OCI-LY3 (cell line): Measurements from ENCODE around the gene LRRN2.

Experiments
- H2AFZ ChIP-seq: fragments of 200-600, 300-600 bp; shearing (Covaris generic); 2 replicates; pipeline ENCODE4 v1.6.0; 2014; ENCODE audit warnings: antibody characterized with exemption, low read depth, low read length
- H3K27ac ChIP-seq: fragments of 200-600, 300-600 bp; sonication (generic); 2 replicates; pipeline ENCODE4 v1.5.1; 2014; ENCODE audit warnings: mild to moderate bottlenecking, low read length, moderate library complexity, mixed read lengths
- H3K27me3 ChIP-seq: fragments of 200-600, 300-600 bp; sonication (generic); 2 replicates; pipeline ENCODE4 v1.6.1; 2014; ENCODE audit warnings: low read depth, low read length, mixed read lengths
- H3K36me3 ChIP-seq: fragments of 200-600, 300-600 bp; sonication (generic); replicated peaks from 2 replicates; pipeline ENCODE3; 2014; ENCODE audit warnings: low read depth, low read length, mixed read lengths
- H3K4me1 ChIP-seq: fragments of 300-600, 200-600 bp; sonication (generic); 2 replicates; pipeline ENCODE4 v1.6.1; 2014; ENCODE audit warnings: low read length, mixed read lengths
- H3K4me2 ChIP-seq: fragments of 200-600, 300-600 bp; sonication (generic); 2 replicates; pipeline ENCODE4 v1.6.1; 2014; ENCODE audit warnings: low read length, mixed read lengths
- H3K4me3 ChIP-seq: fragments of 300-600, 200-600 bp; sonication (generic); 2 replicates; pipeline ENCODE4 v1.5.1; 2014; ENCODE audit warnings: antibody characterized with exemption, mild to moderate bottlenecking, low read length, moderate library complexity
- H3K79me2 ChIP-seq: fragments of 300-600, 200-600 bp; shearing (Covaris generic); 2 replicates; pipeline ENCODE4 v1.6.1; 2014; ENCODE audit warnings: mild to moderate bottlenecking, low read length, mixed read lengths
- H3K9ac ChIP-seq: fragments of 300-600, 200-600 bp; shearing (Covaris generic); 2 replicates; pipeline ENCODE4 v1.6.0; 2014; ENCODE audit warnings: mild to moderate bottlenecking, low read length, moderate library complexity
- H3K9me3 ChIP-seq: fragments of 200-600, 300-600 bp; shearing (Covaris generic); 2 replicates; pipeline ENCODE4 v1.6.1; 2014; ENCODE audit warnings: low read length, mixed read lengths; ENCODE audit not compliant: insufficient read depth
- H4K20me1 ChIP-seq: fragments of 200-600, 300-600 bp; sonication (generic); 2 replicates; pipeline ENCODE4 v1.6.1; 2016; ENCODE audit warnings: low read length, mixed read lengths; ENCODE audit not compliant: insufficient read depth
- CTCF ChIP-seq: fragments of 200-600, 300-600 bp; sonication (generic); IDR thresholded peaks from 2 replicates; pipeline ENCODE4 v1.5.1; 2014; ENCODE audit warnings: antibody characterized with exemption, low read length, low read depth
- EZH2phosphoT487 ChIP-seq: fragments of 200-600 bp; shearing (Covaris generic); IDR thresholded peaks from 2 replicates; pipeline ENCODE4 v1.6.1; 2018; ENCODE audit warnings: antibody characterized with exemption, mixed run types, low read depth

LRRN2 gene

GRCh38 chr1:204591473-204592090 is 94.0 kb downstream of the LRRN2 start:
- Histone ChIP-seq H4K20me1 (no peaks in the 10 kb centered on the region), H3K4me2 (no peak overlapping the region), H3K79me2 (no peaks in the 10 kb centered on the region), H3K4me3 (no peak overlapping the region), H3K4me1 (no peaks in the 10 kb centered on the region), H3K36me3 (no peaks in the 10 kb centered on the region), H3K9me3 (no peaks in the 10 kb centered on the region), H3K27ac (no peak overlapping the region), H3K9ac (no peak overlapping the region), H3K27me3 (no peaks in the 10 kb centered on the region), H2AFZ (no peak overlapping the region)
- TF ChIP-seq EZH2phosphoT487 (no peak), CTCF (no peak)

GRCh38 chr1:204589409-204590038 is 96.0 kb downstream of the LRRN2 start:
- H4K20me1 ChIP-seq = no peaks in the 10 kb centered on the region
- no peaks in the 10 kb centered on the region for H3K79me2 ChIP-seq
- no peak overlapping the region for H3K4me2 ChIP-seq
- H3K9me3 ChIP-seq = no peaks in the 10 kb centered on the region
- H3K4me3 ChIP-seq = no peak overlapping the region
- no peaks in the 10 kb centered on the region for H3K36me3 ChIP-seq
- no peak overlapping the region for H2AFZ ChIP-seq
- H3K9ac ChIP-seq = no peak overlapping the region
- TF ChIP-seq EZH2phosphoT487 = no peak
- no peak for TF ChIP-seq CTCF
- no peaks in the 10 kb centered on the region for H3K27me3 ChIP-seq
- H3K4me1 ChIP-seq = peaks cover 8% of the 10 kb centered on the region
- no peak overlapping the region for H3K27ac ChIP-seq

GRCh38 chr1:204588826-204589225 is 96.7 kb downstream of the LRRN2 start:
- no peak overlapping the region for H3K9ac ChIP-seq
- H3K27me3 ChIP-seq = no peaks in the 10 kb centered on the region
- no peak overlapping the region for H3K4me2 ChIP-seq
- no peaks in the 10 kb centered on the region for H3K36me3 ChIP-seq
- peaks cover 9% of the 10 kb centered on the region for H3K4me1 ChIP-seq
- no peak for TF ChIP-seq CTCF
- H2AFZ ChIP-seq = no peak overlapping the region
- H3K27ac ChIP-seq = no peak overlapping the region
- H3K4me3 ChIP-seq = no peak overlapping the region
- H3K9me3 ChIP-seq = no peaks in the 10 kb centered on the region
- no peaks in the 10 kb centered on the region for H3K79me2 ChIP-seq
- no peaks in the 10 kb centered on the region for H4K20me1 ChIP-seq

GRCh38 chr1:204587621-204588020 is 97.9 kb downstream of the LRRN2 start:
- no peaks in the 10 kb centered on the region for H3K79me2 ChIP-seq
- no peaks in the 10 kb centered on the region for H3K27me3 ChIP-seq
- no peak overlapping the region for H3K4me3 ChIP-seq
- H3K27ac ChIP-seq = no peak overlapping the region
- H3K4me2 ChIP-seq = no peak overlapping the region
- H2AFZ ChIP-seq = no peak overlapping the region
- TF ChIP-seq EZH2phosphoT487 = no peak
- no peak for TF ChIP-seq CTCF
- H3K36me3 ChIP-seq = no peaks in the 10 kb centered on the region
- H4K20me1 ChIP-seq = no peaks in the 10 kb centered on the region
- no peak overlapping the region for H3K9ac ChIP-seq
- no peaks in the 10 kb centered on the region for H3K9me3 ChIP-seq
- H3K4me1 ChIP-seq = peaks cover 9% of the 10 kb centered on the region
